Stimulated activated naive CD4-positive, alpha-beta T cell (primary cell): ENCODE data around the gene NFIX.

ENCODE experiments used
- DNase-seq, 6 experiments: peaks; one replicate each; lab custom pipeline; 2025; lab: John Stamatoyannopoulos, UW

The NFIX gene

GRCh38 chr19:13127051-13127450 is 131.8 kb downstream of the NFIX start:
- no peak for DNase-seq

GRCh38 chr19:13127811-13128575 is 132.7 kb downstream of the NFIX start:
- DNase-seq: no peak

GRCh38 chr19:13128583-13128982 is 133.3 kb downstream of the NFIX start:
- DNase-seq: no peak

- no peak for DNase-seq
These were observed 134.1 kb downstream of the NFIX start for GRCh38 chr19:13129384-13129783.

- DNase-seq: no peak
These were observed 135.7 kb downstream of the NFIX start for GRCh38 chr19:13130886-13131490.

GRCh38 chr19:13132471-13133180 is 137.4 kb downstream of the NFIX start:
- no peak for DNase-seq

GRCh38 chr19:13133241-13133870 is 138.1 kb downstream of the NFIX start:
- DNase-seq: no peak

GRCh38 chr19:13134626-13135025 is 139.4 kb downstream of the NFIX start:
- no peak for DNase-seq

GRCh38 chr19:13135068-13136062 is 140.1 kb downstream of the NFIX start:
- DNase-seq: no peak

- DNase-seq: no peak
These were observed 142.1 kb downstream of the NFIX start for GRCh38 chr19:13137290-13137794.

GRCh38 chr19:13138171-13138915 is 143.1 kb downstream of the NFIX start:
- no peak for DNase-seq

- no peak for DNase-seq
These were observed 143.6 kb downstream of the NFIX start for GRCh38 chr19:13138916-13139198.

GRCh38 chr19:13139633-13140311 is 144.5 kb downstream of the NFIX start:
- no peak for DNase-seq

GRCh38 chr19:13146763-13147563 is 151.7 kb downstream of the NFIX start:
- no peak for DNase-seq
